Tibial nerve (tissue), 4 donors: ENCODE measurements around the gene TTC9C. TPM values are rescaled to one million over a fixed set of nuclear protein-coding genes. Genes with fewer than 3 reads are reported as not detected.

Experiments used
- DNase-seq, 2 donors: peaks; one replicate each; pipeline ENCODE4 v3.0.0-alpha.2; 2019; ENCODE audit warnings: low spot score in 2 of 2
- H3K27ac ChIP-seq, 4 donors: fragments of 200-600 bp; sonication (generic) in 3 of 4; one replicate each; pipeline ENCODE4 v1.5.1; 2017 to 2019; ENCODE audit warnings: mild to moderate bottlenecking in 1 of 4
- H3K27me3 ChIP-seq, 2 donors: fragments of 200-600 bp; sonication (generic) in 1 of 2; one replicate each; pipeline versions ENCODE4 v1.5.1 to v1.6.0; 2017 to 2019
- H3K36me3 ChIP-seq, 3 donors: fragments of 200-600 bp; sonication (generic); one replicate each; pipeline ENCODE4 v1.5.1; 2018 to 2019
- H3K4me1 ChIP-seq, 4 donors: fragments of 200-600 bp; sonication (generic) in 3 of 4; one replicate each; pipeline ENCODE4 v1.5.1; 2017 to 2019
- H3K4me3 ChIP-seq, 4 donors: fragments of 200-600 bp; sonication (generic) in 3 of 4; one replicate each; pipeline ENCODE4 v1.5.1; 2017 to 2019; ENCODE audit warnings: mild to moderate bottlenecking in 1 of 4, moderate library complexity in 1 of 4
- H3K9me3 ChIP-seq, 4 donors: fragments of 200-600 bp; sonication (generic) in 3 of 4; one replicate each; pipeline ENCODE4 v1.5.1; 2017 to 2019
- EP300 ChIP-seq, 2 donors: sonication (generic); formaldehyde crosslinking; IDR thresholded peaks; one replicate each; pipeline ENCODE4 v1.6.1; 2017; ENCODE audit warnings: antibody characterized with exemption in 2 of 2, mild to moderate bottlenecking in 1 of 2
- POLR2A ChIP-seq, 2 donors: fragments of 450-650 bp; IDR thresholded peaks; one replicate each; pipeline ENCODE4 v1.6.1; 2017; ENCODE audit warnings: antibody characterized with exemption in 2 of 2, mild to moderate bottlenecking in 2 of 2, moderate library complexity in 2 of 2
- WGBS, 2 donors: methylation state at CpG; one replicate each; pipeline ENCODE4 v1.1.5; 2018; 5-methylcytosine and 5-hydroxymethylcytosine counted together
- total RNA-seq, 4 donors: library from RNA; depleted of rRNA; stranded (reverse); fragments of >200 nt; gene quantifications; one replicate each; pipeline ENCODE4 v1.1.0, GENCODE V29; 2016
- TF ChIP-seq, protein P1 (sequence below), 5 experiments: fragments of 200-600 bp in 3 of 5; fragments of 450-650 bp in 2 of 5; sonication (generic) in 3 of 5; IDR thresholded peaks; one replicate each; pipeline ENCODE4 v1.5.1; 2016 to 2019; ENCODE audit warnings: antibody characterized with exemption in 5 of 5, mild to moderate bottlenecking in 3 of 5, moderate library complexity in 2 of 5

The TTC9C gene
- total RNA-seq, 4 donors from 2014 or later = 20.1 to 37.1 (median 23.6) TPM

DNA sequence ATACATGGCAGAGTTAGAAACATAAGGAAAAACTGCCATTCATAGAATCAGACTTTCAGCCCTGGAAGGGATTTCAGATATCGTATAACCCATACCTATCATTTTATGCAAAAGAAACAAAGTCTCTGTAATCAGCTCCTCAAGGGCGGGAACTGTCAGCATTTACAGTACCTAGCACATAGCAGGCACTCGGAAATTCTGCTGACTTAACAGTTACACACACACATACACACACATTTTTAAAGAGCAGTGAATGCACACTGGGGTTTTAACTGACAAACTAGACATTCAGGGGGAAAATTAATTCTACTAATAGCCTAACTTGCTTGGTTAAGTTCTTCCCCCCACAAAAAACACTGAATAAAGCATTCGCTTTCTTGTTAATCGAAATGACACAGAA, 12.1 kb upstream of the TTC9C start:
- no peak for DNase-seq
- peaks cover 23 to 100% (median 63%) of the 10 kb centered on the region in 3 donors for H3K36me3 ChIP-seq

DNA sequence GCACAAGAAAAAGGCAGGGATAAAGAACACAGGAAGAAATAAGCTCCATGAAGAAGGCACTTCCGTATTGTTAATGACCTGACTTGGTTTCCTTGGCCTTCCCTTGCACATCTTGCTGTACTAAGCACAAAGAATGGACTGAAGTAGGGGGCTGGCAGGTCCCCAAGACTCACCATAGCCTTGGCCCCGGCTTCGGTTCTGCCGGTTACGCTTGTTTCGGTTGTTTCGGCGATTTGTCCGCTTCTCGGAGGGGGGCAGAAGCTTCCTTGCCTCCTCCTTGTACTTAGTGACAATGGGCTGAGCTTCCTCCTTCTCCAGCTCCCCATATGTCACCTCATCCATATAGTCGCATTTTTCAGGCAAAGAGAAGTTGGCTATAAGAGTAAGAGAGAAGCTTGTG, 11.5 kb upstream of the TTC9C start:
- TF ChIP-seq POLR2A (IDR thresholded peaks at IDR 0.05) = no peak
- TF ChIP-seq, protein P1, sequence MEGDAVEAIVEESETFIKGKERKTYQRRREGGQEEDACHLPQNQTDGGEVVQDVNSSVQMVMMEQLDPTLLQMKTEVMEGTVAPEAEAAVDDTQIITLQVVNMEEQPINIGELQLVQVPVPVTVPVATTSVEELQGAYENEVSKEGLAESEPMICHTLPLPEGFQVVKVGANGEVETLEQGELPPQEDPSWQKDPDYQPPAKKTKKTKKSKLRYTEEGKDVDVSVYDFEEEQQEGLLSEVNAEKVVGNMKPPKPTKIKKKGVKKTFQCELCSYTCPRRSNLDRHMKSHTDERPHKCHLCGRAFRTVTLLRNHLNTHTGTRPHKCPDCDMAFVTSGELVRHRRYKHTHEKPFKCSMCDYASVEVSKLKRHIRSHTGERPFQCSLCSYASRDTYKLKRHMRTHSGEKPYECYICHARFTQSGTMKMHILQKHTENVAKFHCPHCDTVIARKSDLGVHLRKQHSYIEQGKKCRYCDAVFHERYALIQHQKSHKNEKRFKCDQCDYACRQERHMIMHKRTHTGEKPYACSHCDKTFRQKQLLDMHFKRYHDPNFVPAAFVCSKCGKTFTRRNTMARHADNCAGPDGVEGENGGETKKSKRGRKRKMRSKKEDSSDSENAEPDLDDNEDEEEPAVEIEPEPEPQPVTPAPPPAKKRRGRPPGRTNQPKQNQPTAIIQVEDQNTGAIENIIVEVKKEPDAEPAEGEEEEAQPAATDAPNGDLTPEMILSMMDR (IDR thresholded peaks at IDR 0.05) = no peak
- no peaks in the 10 kb centered on the region for H3K9me3 ChIP-seq
- 88 to 90% methylated on average over 11 of the region's 11 CpGs for WGBS, 2 donors
- peaks cover 23 to 100% (median 66%) of the 10 kb centered on the region in 3 donors for H3K36me3 ChIP-seq
- no peak overlapping the region for H3K27ac ChIP-seq
- H3K27me3 ChIP-seq = no peaks in the 10 kb centered on the region
- no peak overlapping the region for H3K4me3 ChIP-seq
- DNase-seq = no peak
- peaks cover 0 to 28% (median 0%) of the 10 kb centered on the region in 4 donors for H3K4me1 ChIP-seq

More for the DNA sequence above, 12.1 kb upstream of the TTC9C start:
- TF ChIP-seq POLR2A (IDR thresholded peaks at IDR 0.05) = no peak
- TF ChIP-seq, protein P1 (IDR thresholded peaks at IDR 0.05) = no peak
- no peak for TF ChIP-seq EP300 (IDR thresholded peaks at IDR 0.05)
- no peaks in the 10 kb centered on the region for H3K9me3 ChIP-seq
- H3K4me1 ChIP-seq = peaks cover 0 to 28% (median 0%) of the 10 kb centered on the region in 4 donors
- H3K27ac ChIP-seq = no peak overlapping the region
- no peak overlapping the region for H3K4me3 ChIP-seq
- H3K27me3 ChIP-seq = no peaks in the 10 kb centered on the region
- WGBS, 2 donors = 85 to 92% methylated on average over 5 of the region's 5 CpGs

DNA sequence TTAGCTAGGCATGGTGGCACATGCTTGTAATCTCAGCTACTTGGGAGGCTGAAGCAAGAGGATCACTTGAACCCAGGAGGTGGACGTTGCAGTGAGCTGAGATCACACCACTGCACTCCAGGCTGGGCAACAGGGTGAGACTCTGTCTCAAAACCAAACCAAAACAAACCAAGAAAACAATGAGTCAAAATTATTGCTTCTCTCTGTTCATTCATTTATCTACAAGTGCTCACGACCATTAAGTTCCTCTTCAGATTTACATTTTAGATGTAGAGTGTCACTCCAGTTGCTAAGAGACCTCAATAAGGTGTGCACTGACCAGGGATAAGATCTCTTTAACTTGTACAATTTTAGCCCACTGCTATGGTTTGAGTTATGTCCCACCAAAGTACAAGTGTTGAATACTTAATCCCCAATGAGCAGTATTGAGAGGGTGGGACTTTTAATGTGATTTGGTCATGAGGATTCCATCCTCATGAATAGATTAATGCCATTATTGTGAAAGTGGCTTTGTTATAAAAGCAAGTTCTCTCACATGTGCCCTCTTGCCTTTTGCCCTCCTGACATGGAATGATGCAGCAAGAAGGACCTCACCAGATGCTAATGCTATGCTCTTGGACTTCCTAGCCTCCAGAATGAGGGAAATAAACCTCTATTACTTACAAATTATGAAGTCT, 8.8 kb upstream of the TTC9C start:
- TF ChIP-seq, protein P1 (IDR thresholded peaks at IDR 0.05) = no peak
- TF ChIP-seq POLR2A (IDR thresholded peaks at IDR 0.05) = no peak
- TF ChIP-seq EP300 (IDR thresholded peaks at IDR 0.05) = no peak
- no peaks in the 10 kb centered on the region for H3K9me3 ChIP-seq
- H3K4me3 ChIP-seq = no peak overlapping the region
- no peak for DNase-seq
- peaks cover 26 to 94% (median 85%) of the 10 kb centered on the region in 3 donors for H3K36me3 ChIP-seq
- no peak overlapping the region for H3K27ac ChIP-seq
- no peaks in the 10 kb centered on the region for H3K27me3 ChIP-seq
- 51 to 65% methylated on average over 2 of the region's 2 CpGs for WGBS, 2 donors
- peaks cover 0 to 47% (median 14%) of the 10 kb centered on the region in 4 donors for H3K4me1 ChIP-seq

DNA sequence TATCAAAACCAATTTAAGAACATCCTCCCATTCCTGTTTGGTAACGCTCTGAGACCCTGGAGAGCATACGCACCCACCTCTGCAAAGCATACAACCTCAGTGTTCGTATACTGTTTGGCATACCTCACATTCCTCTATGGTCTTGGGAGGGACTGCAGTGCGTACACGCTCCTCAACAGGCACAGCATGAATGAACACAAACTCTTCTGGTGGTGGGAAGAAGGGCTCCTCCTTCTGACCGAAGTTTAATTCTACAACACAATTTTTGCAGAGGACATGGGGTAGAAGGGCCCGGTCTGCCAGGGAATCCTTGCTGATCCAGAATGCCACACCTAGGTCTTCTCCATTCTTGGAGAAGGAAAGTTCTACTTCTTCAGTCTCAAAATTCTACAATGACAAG, 6.3 kb upstream of the TTC9C start:
- Histone ChIP-seq H3K36me3 (peaks cover 13 to 69% (median 62%) of the 10 kb centered on the region in 3 donors), H3K4me3 (no peak overlapping the region), H3K27me3 (no peaks in the 10 kb centered on the region), H3K27ac (no peak overlapping the region), H3K4me1 (peaks cover 0 to 56% (median 26%) of the 10 kb centered on the region in 4 donors), H3K9me3 (no peaks in the 10 kb centered on the region)
- TF ChIP-seq EP300 (IDR thresholded peaks at IDR 0.05) (no peak), POLR2A (IDR thresholded peaks at IDR 0.05) (no peak)
- TF ChIP-seq, protein P1 (IDR thresholded peaks at IDR 0.05) = no peak
- DNase-seq = no peak
- WGBS, 2 donors = 52 to 64% methylated on average over 7 of the region's 7 CpGs

DNA sequence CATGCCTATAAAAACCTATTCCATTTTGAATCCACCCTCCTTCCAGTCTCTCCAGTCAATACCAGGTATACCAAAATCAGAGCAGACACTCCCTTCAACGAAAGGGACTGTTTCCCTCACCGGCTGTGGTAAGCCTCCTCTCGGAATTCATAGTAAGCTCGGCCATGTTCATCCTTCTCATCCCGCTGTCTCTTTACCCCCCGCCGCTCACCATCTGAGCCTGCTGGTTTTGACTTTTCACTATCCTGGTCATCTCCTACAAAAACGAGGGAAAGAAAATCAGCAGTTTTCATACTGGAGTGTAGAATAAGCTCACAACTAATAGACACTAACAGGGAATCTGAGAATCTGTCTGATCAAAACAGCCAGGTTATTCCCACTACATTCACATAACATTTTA, 4.1 kb upstream of the TTC9C start:
- TF ChIP-seq EP300 (IDR thresholded peaks at IDR 0.05) (no peak), POLR2A (IDR thresholded peaks at IDR 0.05) (no peak)
- TF ChIP-seq, protein P1 (IDR thresholded peaks at IDR 0.05) = no peak
- peak overlapping the region in 3 of 4 donors; percentile 8 to 96 (median 16) for H3K4me3 ChIP-seq
- DNase-seq = no peak
- H3K4me1 ChIP-seq = peaks cover 0 to 48% (median 28%) of the 10 kb centered on the region in 4 donors
- WGBS, 2 donors = 37 to 40% methylated on average over 8 of the region's 8 CpGs
- H3K9me3 ChIP-seq = no peaks in the 10 kb centered on the region
- H3K27ac ChIP-seq = peak overlapping the region in 2 of 4 donors; percentile 4 to 97
- H3K36me3 ChIP-seq = peaks cover 6 to 47% (median 47%) of the 10 kb centered on the region in 3 donors
- H3K27me3 ChIP-seq = no peaks in the 10 kb centered on the region
